ENCODE results near the gene RBP4.

DNA sequence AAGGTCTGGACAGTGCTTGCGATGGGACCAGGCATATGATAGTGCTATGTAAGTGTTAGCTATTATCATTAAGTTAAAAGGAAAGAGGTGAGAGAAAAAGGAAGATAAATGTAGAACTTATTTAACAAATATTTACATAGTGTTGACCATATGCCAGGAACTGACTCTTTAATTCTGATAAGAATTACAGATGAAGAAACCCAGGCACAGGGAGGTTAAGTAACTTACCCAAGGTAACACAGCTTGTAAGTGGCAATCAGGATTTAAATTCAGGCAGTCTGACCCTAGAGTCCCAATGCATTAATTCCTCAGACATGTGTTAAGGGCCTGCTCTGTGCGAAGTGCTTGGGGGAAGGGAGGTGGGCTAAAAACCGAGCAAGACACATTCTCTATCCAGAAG lies 23.5 kb downstream of the RBP4 start:
- TF ChIP-seq, protein P1, sequence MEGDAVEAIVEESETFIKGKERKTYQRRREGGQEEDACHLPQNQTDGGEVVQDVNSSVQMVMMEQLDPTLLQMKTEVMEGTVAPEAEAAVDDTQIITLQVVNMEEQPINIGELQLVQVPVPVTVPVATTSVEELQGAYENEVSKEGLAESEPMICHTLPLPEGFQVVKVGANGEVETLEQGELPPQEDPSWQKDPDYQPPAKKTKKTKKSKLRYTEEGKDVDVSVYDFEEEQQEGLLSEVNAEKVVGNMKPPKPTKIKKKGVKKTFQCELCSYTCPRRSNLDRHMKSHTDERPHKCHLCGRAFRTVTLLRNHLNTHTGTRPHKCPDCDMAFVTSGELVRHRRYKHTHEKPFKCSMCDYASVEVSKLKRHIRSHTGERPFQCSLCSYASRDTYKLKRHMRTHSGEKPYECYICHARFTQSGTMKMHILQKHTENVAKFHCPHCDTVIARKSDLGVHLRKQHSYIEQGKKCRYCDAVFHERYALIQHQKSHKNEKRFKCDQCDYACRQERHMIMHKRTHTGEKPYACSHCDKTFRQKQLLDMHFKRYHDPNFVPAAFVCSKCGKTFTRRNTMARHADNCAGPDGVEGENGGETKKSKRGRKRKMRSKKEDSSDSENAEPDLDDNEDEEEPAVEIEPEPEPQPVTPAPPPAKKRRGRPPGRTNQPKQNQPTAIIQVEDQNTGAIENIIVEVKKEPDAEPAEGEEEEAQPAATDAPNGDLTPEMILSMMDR (IDR thresholded peaks at IDR 0.05), result no peak
- no peak for TF ChIP-seq POLR2A (IDR thresholded peaks at IDR 0.05)

Measured in adrenal gland (tissue), 5 donors.